SK-N-SH (cell line): Measurements from ENCODE around the gene BRDT. TPM values are rescaled to one million over a fixed set of nuclear protein-coding genes. Genes with fewer than 3 reads are reported as not detected.

Experiments
- CTCF ChIA-PET: fragments of 300-600, 350-600 bp; formaldehyde crosslinking; extraction: SDS; loops from one replicate; lab custom pipeline; 2021; lab: Yijun Ruan, JAX
- POLR2A ChIA-PET: fragments of 350-600 bp; sonication (Branson Sonifier 250); formaldehyde crosslinking; extraction: SDS; loops from one replicate; lab custom pipeline; 2020; ENCODE audit warnings: antibody characterized with exemption, inconsistent platforms; lab: Yijun Ruan, JAX
- DNase-seq: peaks from one replicate; pipeline ENCODE4 v3.0.0; 2012
- H2AFZ ChIP-seq: fragments of 200-600 bp; sonication (generic); 2 replicates; pipeline ENCODE4 v1.8.1; 2016; ENCODE audit warnings: antibody characterized with exemption, mild to moderate bottlenecking, low read depth
- H3F3A ChIP-seq: fragments of 200-600 bp; sonication (generic); replicated peaks from 2 replicates; pipeline ENCODE3; 2016; ENCODE audit warnings: antibody characterized with exemption, mild to moderate bottlenecking; ENCODE audit not compliant: insufficient read depth
- H3K27ac ChIP-seq, 2 experiments: fragments of 200-500 bp in 1 of 2; fragments of 200-600 bp in 1 of 2; sonication (Bioruptor generic) in 1 of 2; sonication (generic), shearing (Covaris generic) in 1 of 2; 2 replicates each; pipeline versions ENCODE4 v1.5.1 to v1.6.1; 2014 to 2016; ENCODE audit warnings: low read depth in 2 of 2, inconsistent platforms in 1 of 2, low read length in 1 of 2, mild to moderate bottlenecking in 1 of 2, mixed read lengths in 1 of 2
- H3K27me3 ChIP-seq: fragments of 200-600 bp; sonication (generic), shearing (Covaris generic); 2 replicates; pipeline ENCODE4 v1.6.1; 2016; ENCODE audit warnings: mixed run types; ENCODE audit not compliant: insufficient read depth
- H3K36me3 ChIP-seq, 2 experiments: fragments of 200-500 bp in 1 of 2; fragments of 200-600 bp in 1 of 2; sonication (Bioruptor generic) in 1 of 2; sonication (generic) in 1 of 2; replicated peaks in 1 of 2; 2 replicates each; pipeline versions ENCODE3 to v1.5.1; 2014 to 2016; ENCODE audit warnings: low read length in 1 of 2, mild to moderate bottlenecking in 1 of 2; ENCODE audit not compliant: insufficient read depth in 2 of 2, control insufficient read depth in 1 of 2
- H3K4me1 ChIP-seq, 2 experiments: fragments of 200-500 bp in 1 of 2; fragments of 200-600 bp in 1 of 2; sonication (Bioruptor generic) in 1 of 2; sonication (generic), shearing (Covaris generic) in 1 of 2; 2 replicates each; pipeline versions ENCODE4 v1.5.1 to v1.6.1; 2014 to 2016; ENCODE audit warnings: low read depth in 1 of 2, low read length in 1 of 2, mixed run types in 1 of 2; ENCODE audit not compliant: insufficient read depth in 2 of 2, control insufficient read depth in 1 of 2
- H3K4me2 ChIP-seq: fragments of 200-600 bp; sonication (generic), shearing (Covaris generic); 2 replicates; pipeline ENCODE4 v1.6.1; 2017; ENCODE audit warnings: mixed run types
- H3K4me3 ChIP-seq, 2 experiments: fragments of 200-500 bp in 1 of 2; fragments of 200-600 bp in 1 of 2; sonication (Bioruptor generic) in 1 of 2; sonication (generic), shearing (Covaris generic) in 1 of 2; 2 replicates each; pipeline versions ENCODE4 v1.5.1 to v1.8.1; 2014 to 2016; ENCODE audit warnings: low read depth in 2 of 2, inconsistent platforms in 1 of 2, low read length in 1 of 2, mild to moderate bottlenecking in 1 of 2, mixed read lengths in 1 of 2, moderate library complexity in 1 of 2
- H3K79me2 ChIP-seq: fragments of 200-600 bp; sonication (generic); 2 replicates; pipeline ENCODE4 v1.8.1; 2017; ENCODE audit warnings: mild to moderate bottlenecking; ENCODE audit not compliant: insufficient read depth
- H3K9ac ChIP-seq: fragments of 200-600 bp; sonication (generic); 2 replicates; pipeline ENCODE4 v1.6.1; 2017; ENCODE audit warnings: mixed run types
- H3K9me2 ChIP-seq: fragments of 200-600 bp; sonication (generic); 2 replicates; pipeline ENCODE4 v1.6.1; 2017; ENCODE audit warnings: mixed run types
- H3K9me3 ChIP-seq: fragments of 200-600 bp; sonication (generic); 2 replicates; pipeline ENCODE4 v1.6.1; 2017; ENCODE audit warnings: mixed run types, mild to moderate bottlenecking, moderate library complexity
- H4K20me1 ChIP-seq: fragments of 200-600 bp; sonication (generic); 2 replicates; pipeline ENCODE4 v1.6.1; 2017; ENCODE audit warnings: mild to moderate bottlenecking, mixed run types; ENCODE audit not compliant: insufficient read depth
- EZH2phosphoT487 ChIP-seq: fragments of 200-600 bp; sonication (generic); IDR thresholded peaks from 2 replicates; pipeline ENCODE4 v1.6.1; 2017; ENCODE audit warnings: low read depth, mixed run types, mild to moderate bottlenecking, antibody characterized with exemption, moderate library complexity, borderline replicate concordance
- FOSL2 ChIP-seq: IDR thresholded peaks from 2 replicates; pipeline ENCODE4 v1.4.0; 2012; ENCODE audit warnings: low read depth, mild to moderate bottlenecking, moderate library complexity, borderline replicate concordance
- FOXM1 ChIP-seq: IDR thresholded peaks from 2 replicates; pipeline ENCODE4 v1.4.0; 2012; ENCODE audit warnings: low read depth, mild to moderate bottlenecking
- JUND ChIP-seq: IDR thresholded peaks from 2 replicates; pipeline ENCODE4 v1.4.0; 2012
- MEF2A ChIP-seq: IDR thresholded peaks from 2 replicates; pipeline ENCODE4 v1.4.0; 2012; ENCODE audit warnings: low read depth, borderline replicate concordance
- MXI1 ChIP-seq: IDR thresholded peaks from 2 replicates; pipeline ENCODE4 v1.6.1; 2012; ENCODE audit warnings: mild to moderate bottlenecking, low read depth, low read length, improper control_type of control experiment
- NRF1 ChIP-seq: IDR thresholded peaks from 2 replicates; pipeline ENCODE4 v1.6.1; 2012; ENCODE audit warnings: low read depth, mild to moderate bottlenecking, low read length
- RFX5 ChIP-seq: IDR thresholded peaks from 2 replicates; pipeline ENCODE4 v1.6.1; 2012; ENCODE audit warnings: mild to moderate bottlenecking, improper control_type of control experiment, low read length
- RXRA ChIP-seq: IDR thresholded peaks from 2 replicates; pipeline ENCODE4 v1.4.0; 2012; ENCODE audit warnings: low read depth, mild to moderate bottlenecking, borderline replicate concordance
- TAF1 ChIP-seq: IDR thresholded peaks from 2 replicates; pipeline ENCODE4 v1.6.1; 2012; ENCODE audit warnings: low read depth, mild to moderate bottlenecking, low read length, moderate library complexity, borderline replicate concordance
- TEAD4 ChIP-seq: IDR thresholded peaks from 2 replicates; pipeline ENCODE4 v1.4.0; 2012; ENCODE audit warnings: mild to moderate bottlenecking, borderline replicate concordance; ENCODE audit not compliant: insufficient read depth
- USF2 ChIP-seq: fragments of 150-350 bp; IDR thresholded peaks from 2 replicates; pipeline ENCODE4 v1.6.1; 2017; ENCODE audit warnings: antibody characterized with exemption, low read length, low read depth, borderline replicate concordance
- YY1 ChIP-seq: IDR thresholded peaks from 2 replicates; pipeline ENCODE4 v1.4.0; 2012; ENCODE audit warnings: low read depth, mild to moderate bottlenecking
- WGBS: methylation state at CpG from one replicate; pipeline ENCODE4 v1.1.6; 2017; ENCODE audit warnings: low lambda C conversion rate; 5-methylcytosine and 5-hydroxymethylcytosine counted together
- polyA plus RNA-seq, 3 experiments: library from polyadenylated mRNA; depleted of rRNA; stranded (reverse); fragments of >200 nt; gene quantifications; 2 replicates each; pipeline ENCODE4 v1.2.3, GENCODE V29; 2012
- TF ChIP-seq, protein P1 (sequence below): IDR thresholded peaks from 2 replicates; pipeline ENCODE4 v1.4.0; 2012; ENCODE audit warnings: low read depth, borderline replicate concordance

The BRDT gene
- polyA plus RNA-seq, 1 of the 3 experiments (the other 2 are of a cell fraction) = not detected

- Histone ChIP-seq H3F3A (no peaks in the 10 kb centered on the region), H3K36me3 (no peaks in the 10 kb centered on the region), H3K4me1 (no peaks in the 10 kb centered on the region; a peak in 1 of 4 replicates), H3K9ac (no peak overlapping the region), H3K27ac (no peak overlapping the region), H3K4me3 (peak overlapping the region; percentile 56 to 58), H3K27me3 (no peaks in the 10 kb centered on the region; the same call in 1 of the 2 replicates), H3K9me2 (no peaks in the 10 kb centered on the region), H2AFZ (no peak overlapping the region), H4K20me1 (no peaks in the 10 kb centered on the region), H3K9me3 (no peaks in the 10 kb centered on the region), H3K4me2 (no peak overlapping the region), H3K79me2 (no peaks in the 10 kb centered on the region)
- ChIA-PET POLR2A (no interaction called here), CTCF (interaction anchor here (0.7 to 1.6 kb wide), 2 partner anchors 20 to 23 kb away, joined by 3 to 4 read pairs; no protein-coding TSS in a partner anchor)
- 65% methylated on average over 22 of the region's 31 CpGs for WGBS
- TF ChIP-seq FOSL2 (no peak), YY1 (no peak), RXRA (no peak), TEAD4 (no peak), TAF1 (no peak), RFX5 (no peak), MEF2A (no peak), JUND (no peak), USF2 (no peak), MXI1 (no peak), NRF1 (no peak), FOXM1 (no peak), EZH2phosphoT487 (no peak)
- TF ChIP-seq, protein P1, sequence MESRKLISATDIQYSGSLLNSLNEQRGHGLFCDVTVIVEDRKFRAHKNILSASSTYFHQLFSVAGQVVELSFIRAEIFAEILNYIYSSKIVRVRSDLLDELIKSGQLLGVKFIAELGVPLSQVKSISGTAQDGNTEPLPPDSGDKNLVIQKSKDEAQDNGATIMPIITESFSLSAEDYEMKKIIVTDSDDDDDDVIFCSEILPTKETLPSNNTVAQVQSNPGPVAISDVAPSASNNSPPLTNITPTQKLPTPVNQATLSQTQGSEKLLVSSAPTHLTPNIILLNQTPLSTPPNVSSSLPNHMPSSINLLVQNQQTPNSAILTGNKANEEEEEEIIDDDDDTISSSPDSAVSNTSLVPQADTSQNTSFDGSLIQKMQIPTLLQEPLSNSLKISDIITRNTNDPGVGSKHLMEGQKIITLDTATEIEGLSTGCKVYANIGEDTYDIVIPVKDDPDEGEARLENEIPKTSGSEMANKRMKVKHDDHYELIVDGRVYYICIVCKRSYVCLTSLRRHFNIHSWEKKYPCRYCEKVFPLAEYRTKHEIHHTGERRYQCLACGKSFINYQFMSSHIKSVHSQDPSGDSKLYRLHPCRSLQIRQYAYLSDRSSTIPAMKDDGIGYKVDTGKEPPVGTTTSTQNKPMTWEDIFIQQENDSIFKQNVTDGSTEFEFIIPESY = no peak
- DNase-seq = peak; percentile 6
Observed at GRCh38 chr1:92029241-92029922, 80.2 kb downstream of the BRDT start.
